Subcutaneous adipose tissue (tissue), 4 donors: Measurements from ENCODE around the gene TEX26. TPM values are rescaled to one million over a fixed set of nuclear protein-coding genes. Genes with fewer than 3 reads are reported as not detected.

Experiments
- total RNA-seq, 4 donors: library from RNA; depleted of rRNA; stranded (reverse); fragments of >200 nt; gene quantifications; one replicate each; pipeline ENCODE4 v1.1.0, GENCODE V29; 2016

The TEX26 gene
- total RNA-seq, 4 donors from 2014 or later: 0.51 TPM; not detected in 3

Other genes starting within 250 kb of the TEX26 start
- gene ALOX5AP, start 197.1 kb upstream of the TEX26 start, total RNA-seq: 100 to 1,000 TPM in 1 of 4 donors, 10 to 100 TPM in 2, 1 to 10 TPM in 1; 6.6 to 123 (median 58.5) TPM
- 100 to 1,000 TPM in 3 of 4 donors, 10 to 100 TPM in 1; 83.8 to 174 (median 140) TPM for gene MEDAG, start 26.4 kb upstream of the TEX26 start, total RNA-seq
- gene HSPH1, start 229.2 kb downstream of the TEX26 start, total RNA-seq: 100 to 1,000 TPM in 1 of 4 donors, 10 to 100 TPM in 3; 13.2 to 110 (median 25.9) TPM